IPS-NIHi7 (cell line): ENCODE measurements around the gene WNT6.

Source experiments
- DNase-seq: peaks from one replicate; pipeline ENCODE4 v3.0.0; 2012; ENCODE audit warnings: mixed read lengths; ENCODE audit errors: extremely low spot score

The WNT6 gene

GRCh38 chr2:218877891-218878290 is 18.3 kb downstream of the WNT6 start:
- no peak for DNase-seq

GRCh38 chr2:218878486-218878885 is 18.9 kb downstream of the WNT6 start:
- DNase-seq, result no peak

GRCh38 chr2:218878926-218879761 is 19.5 kb downstream of the WNT6 start:
- no peak for DNase-seq

GRCh38 chr2:218879776-218880101 is 20.1 kb downstream of the WNT6 start:
- no peak for DNase-seq

GRCh38 chr2:218880102-218880858 is 20.7 kb downstream of the WNT6 start, which contains the start of gene WNT10A:
WNT10A (plus strand) TSS chr2:218880852; CDS start chr2:218880996, 144 bp downstream.
- DNase-seq, result no peak

GRCh38 chr2:218880859-218881594 is 21.4 kb downstream of the WNT6 start:
- DNase-seq, result no peak

GRCh38 chr2:218881744-218882460 is 22.3 kb downstream of the WNT6 start:
- DNase-seq, result no peak

- no peak for DNase-seq
Measured at GRCh38 chr2:218882461-218882816, 22.8 kb downstream of the WNT6 start.

- DNase-seq, result no peak
Measured at GRCh38 chr2:218882866-218883366, 23.3 kb downstream of the WNT6 start.

GRCh38 chr2:218883491-218884490 is 24.2 kb downstream of the WNT6 start:
- DNase-seq, result no peak

- no peak for DNase-seq
Measured at GRCh38 chr2:218884519-218884918, 24.9 kb downstream of the WNT6 start.

- DNase-seq, result no peak
Measured at GRCh38 chr2:218885981-218886947, 26.7 kb downstream of the WNT6 start.

- DNase-seq, result no peak
Measured at GRCh38 chr2:218887079-218887478, 27.5 kb downstream of the WNT6 start.

GRCh38 chr2:218888341-218888740 is 28.7 kb downstream of the WNT6 start:
- DNase-seq, result no peak

- no peak for DNase-seq
Measured at GRCh38 chr2:218889937-218890336, 30.3 kb downstream of the WNT6 start.

GRCh38 chr2:218890369-218890768 is 30.8 kb downstream of the WNT6 start:
- no peak for DNase-seq

GRCh38 chr2:218891275-218892135 is 31.9 kb downstream of the WNT6 start:
- no peak for DNase-seq

GRCh38 chr2:218892693-218893348 is 33.2 kb downstream of the WNT6 start:
- peak; percentile 75 for DNase-seq
